ENCODE results near the gene SIGLEC12.
"Not testable (repeated sequence)": the region's sequence is repeated elsewhere in the genome, so short reads cannot be mapped to it uniquely, and the experiment has no call there.

The SIGLEC12 gene

GRCh38 chr19:51521781-51522180, 20.2 kb upstream of the SIGLEC12 start:
- DNase-seq (ENCODE audit: low spot score) = no peak

GRCh38 chr19:51521357-51521756, 19.8 kb upstream of the SIGLEC12 start:
- DNase-seq (ENCODE audit: low spot score) = no peak

- DNase-seq (ENCODE audit: low spot score) = no peak
Observed at GRCh38 chr19:51520728-51521127, 19.1 kb upstream of the SIGLEC12 start.

- DNase-seq (ENCODE audit: low spot score) = no peak
Observed at GRCh38 chr19:51514866-51515481, 13.4 kb upstream of the SIGLEC12 start.

GRCh38 chr19:51513968-51514367, 12.4 kb upstream of the SIGLEC12 start:
- no peak for DNase-seq (ENCODE audit: low spot score)

GRCh38 chr19:51511353-51511752, 9.8 kb upstream of the SIGLEC12 start:
- no peak for DNase-seq (ENCODE audit: low spot score)

- no peak for DNase-seq (ENCODE audit: low spot score)
Observed at GRCh38 chr19:51509823-51510660, 8.4 kb upstream of the SIGLEC12 start.

GRCh38 chr19:51508059-51508733, 6.6 kb upstream of the SIGLEC12 start:
- no peak for DNase-seq (ENCODE audit: low spot score)

- DNase-seq (ENCODE audit: low spot score) = no peak
Observed at GRCh38 chr19:51507640-51508058, 6.0 kb upstream of the SIGLEC12 start.

GRCh38 chr19:51507192-51507591, 5.6 kb upstream of the SIGLEC12 start:
- no peak for DNase-seq (ENCODE audit: low spot score)

GRCh38 chr19:51505904-51506303, 4.3 kb upstream of the SIGLEC12 start:
- no peak for DNase-seq (ENCODE audit: low spot score)

- no peak for DNase-seq (ENCODE audit: low spot score)
Observed at GRCh38 chr19:51503896-51504295, 2.3 kb upstream of the SIGLEC12 start.

- no peak for DNase-seq (ENCODE audit: low spot score)
Observed at GRCh38 chr19:51503286-51503817, 1.8 kb upstream of the SIGLEC12 start.

GRCh38 chr19:51500931-51501330, 669 bp downstream of the SIGLEC12 start:
- DNase-seq (ENCODE audit: low spot score) = not testable (repeated sequence)

- no peak for DNase-seq (ENCODE audit: low spot score)
Observed at GRCh38 chr19:51497666-51498065, 3.9 kb downstream of the SIGLEC12 start.

GRCh38 chr19:51493776-51494175, 7.8 kb downstream of the SIGLEC12 start:
- no peak for DNase-seq (ENCODE audit: low spot score)

- DNase-seq (ENCODE audit: low spot score) = no peak
Observed at GRCh38 chr19:51491586-51491985, 10.0 kb downstream of the SIGLEC12 start.

GRCh38 chr19:51490676-51491075, 10.9 kb downstream of the SIGLEC12 start:
- DNase-seq (ENCODE audit: low spot score) = no peak

- DNase-seq (ENCODE audit: low spot score) = no peak
Observed at GRCh38 chr19:51489113-51489512, 12.5 kb downstream of the SIGLEC12 start.

- no peak for DNase-seq (ENCODE audit: low spot score)
Observed at GRCh38 chr19:51488491-51488890, 13.1 kb downstream of the SIGLEC12 start.

- no peak for DNase-seq (ENCODE audit: low spot score)
Observed at GRCh38 chr19:51485960-51486660, 15.5 kb downstream of the SIGLEC12 start.

GRCh38 chr19:51480590-51480989, 21.0 kb downstream of the SIGLEC12 start:
- no peak for DNase-seq (ENCODE audit: low spot score)

Measured in left forelimb (tissue), 1 donor.